Peyer's patch (tissue), 4 donors: Measurements from ENCODE around the gene UBE2E3. TPM values are rescaled to one million over a fixed set of nuclear protein-coding genes. Genes with fewer than 3 reads are reported as not detected.

Experiments
- DNase-seq, 3 donors: peaks; one replicate each; pipeline ENCODE4 v3.0.0-alpha.2; 2017 to 2019
- H3K27ac ChIP-seq, 4 donors: fragments of 200-600 bp; sonication (generic); one replicate each; pipeline ENCODE4 v1.5.1; 2016 to 2019
- H3K27me3 ChIP-seq, 2 donors: fragments of 200-600 bp; sonication (generic); one replicate each; pipeline ENCODE4 v1.5.1; 2019
- H3K36me3 ChIP-seq, 3 donors: fragments of 200-600 bp; sonication (generic); one replicate each; pipeline ENCODE4 v1.5.1; 2016 to 2019
- H3K4me1 ChIP-seq, 4 donors: fragments of 200-600 bp; sonication (generic); one replicate each; pipeline ENCODE4 v1.5.1; 2016 to 2019
- H3K4me3 ChIP-seq, 4 donors: fragments of 200-600 bp; sonication (generic); 1 replicate in 3 of 4; 2 replicates in 1 of 4; pipeline ENCODE4 v1.5.1; 2016 to 2019; ENCODE audit warnings: mild to moderate bottlenecking in 1 of 4
- H3K9me3 ChIP-seq, 4 donors: fragments of 200-600 bp; sonication (generic); one replicate each; pipeline ENCODE4 v1.5.1; 2016 to 2019; ENCODE audit warnings: mild to moderate bottlenecking in 1 of 4
- CTCF ChIP-seq, 6 experiments: fragments of 450-650 bp in 4 of 6; fragments of 200-600 bp in 2 of 6; sonication (generic) in 1 of 6; IDR thresholded peaks; one replicate each; pipeline ENCODE4 v1.5.1; 2017 to 2019; ENCODE audit warnings: antibody characterized with exemption in 6 of 6, mild to moderate bottlenecking in 3 of 6, moderate library complexity in 1 of 6
- POLR2A ChIP-seq, 2 donors: fragments of 450-650 bp; IDR thresholded peaks; one replicate each; pipeline ENCODE4 v1.5.1; 2017; ENCODE audit warnings: antibody characterized with exemption in 2 of 2, mild to moderate bottlenecking in 2 of 2, moderate library complexity in 2 of 2
- total RNA-seq, 4 donors: library from RNA; depleted of rRNA; stranded (reverse); fragments of >200 nt; gene quantifications; one replicate each; pipeline ENCODE4 v1.1.0, GENCODE V29; 2016

The UBE2E3 gene
- total RNA-seq, 4 donors from 2014 or later = 52.3 to 96.6 (median 72.8) TPM

- TF ChIP-seq CTCF (IDR thresholded peaks at IDR 0.05) = no peak
- TF ChIP-seq POLR2A (IDR thresholded peaks at IDR 0.05) = no peak
- H3K36me3 ChIP-seq = no peaks in the 10 kb centered on the region
- no peaks in the 10 kb centered on the region for H3K27me3 ChIP-seq
- H3K27ac ChIP-seq = no peak overlapping the region
- H3K4me3 ChIP-seq = no peak overlapping the region
- H3K9me3 ChIP-seq = no peaks in the 10 kb centered on the region
- no peaks in the 10 kb centered on the region for H3K4me1 ChIP-seq
- DNase-seq = no peak
Measured at GRCh38 chr2:180953550-180953949, 26.9 kb upstream of the UBE2E3 start.

GRCh38 chr2:180955101-180955500, 25.3 kb upstream of the UBE2E3 start:
- H3K4me3 ChIP-seq = no peak overlapping the region
- H3K4me1 ChIP-seq = no peaks in the 10 kb centered on the region
- no peak overlapping the region for H3K27ac ChIP-seq
- H3K36me3 ChIP-seq = no peaks in the 10 kb centered on the region
- no peaks in the 10 kb centered on the region for H3K27me3 ChIP-seq
- no peaks in the 10 kb centered on the region for H3K9me3 ChIP-seq
- TF ChIP-seq CTCF (IDR thresholded peaks at IDR 0.05) (no peak), POLR2A (IDR thresholded peaks at IDR 0.05) (no peak)
- no peak for DNase-seq

GRCh38 chr2:180959787-180960186, 20.6 kb upstream of the UBE2E3 start:
- Histone ChIP-seq H3K4me3 (no peak overlapping the region), H3K4me1 (no peaks in the 10 kb centered on the region), H3K27me3 (no peaks in the 10 kb centered on the region), H3K36me3 (no peaks in the 10 kb centered on the region), H3K27ac (no peak overlapping the region), H3K9me3 (no peaks in the 10 kb centered on the region)
- DNase-seq = no peak
- TF ChIP-seq CTCF (IDR thresholded peaks at IDR 0.05) (no peak), POLR2A (IDR thresholded peaks at IDR 0.05) (no peak)

DNA sequence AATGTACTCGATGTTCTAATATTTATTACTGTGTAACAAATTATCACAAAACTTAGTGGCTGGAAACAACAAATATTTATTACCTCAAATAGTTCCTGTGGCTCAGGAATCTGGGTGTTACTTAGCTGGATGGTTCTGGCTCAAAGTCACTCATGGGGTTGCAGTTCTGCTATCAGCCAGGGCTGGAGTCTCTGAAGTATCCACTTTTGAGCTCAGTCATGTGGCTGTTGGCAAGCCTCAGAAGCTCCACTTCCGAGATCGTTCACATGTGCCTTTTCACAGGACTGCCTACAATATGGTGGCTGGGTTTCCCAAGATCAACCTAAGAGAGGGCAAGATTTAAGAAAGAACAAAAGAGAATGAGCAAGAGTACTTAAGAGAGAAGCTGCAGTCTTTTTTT, 19.4 kb upstream of the UBE2E3 start:
- Histone ChIP-seq H3K27me3 (no peaks in the 10 kb centered on the region), H3K9me3 (no peaks in the 10 kb centered on the region), H3K27ac (no peak overlapping the region), H3K36me3 (no peaks in the 10 kb centered on the region), H3K4me3 (no peak overlapping the region), H3K4me1 (no peaks in the 10 kb centered on the region)
- TF ChIP-seq POLR2A (IDR thresholded peaks at IDR 0.05) = no peak
- no peak for TF ChIP-seq CTCF (IDR thresholded peaks at IDR 0.05)
- no peak for DNase-seq

GRCh38 chr2:180962727-180963314, 17.6 kb upstream of the UBE2E3 start:
- Histone ChIP-seq H3K27ac (no peak overlapping the region), H3K4me3 (no peak overlapping the region), H3K36me3 (no peaks in the 10 kb centered on the region), H3K27me3 (no peaks in the 10 kb centered on the region), H3K9me3 (no peaks in the 10 kb centered on the region), H3K4me1 (no peaks in the 10 kb centered on the region)
- TF ChIP-seq CTCF (IDR thresholded peaks at IDR 0.05) (no peak), POLR2A (IDR thresholded peaks at IDR 0.05) (no peak)
- DNase-seq = no peak

GRCh38 chr2:180966378-180966777, 14.0 kb upstream of the UBE2E3 start:
- Histone ChIP-seq H3K27me3 (no peaks in the 10 kb centered on the region), H3K27ac (no peak overlapping the region), H3K36me3 (no peaks in the 10 kb centered on the region), H3K4me3 (no peak overlapping the region), H3K9me3 (no peaks in the 10 kb centered on the region), H3K4me1 (no peaks in the 10 kb centered on the region)
- no peak for TF ChIP-seq POLR2A (IDR thresholded peaks at IDR 0.05)
- no peak for TF ChIP-seq CTCF (IDR thresholded peaks at IDR 0.05)
- no peak for DNase-seq
